Upper lobe of left lung (tissue), 6 donors: ENCODE data around the gene IFIT3. TPM values are rescaled to one million over a fixed set of nuclear protein-coding genes. Genes with fewer than 3 reads are reported as not detected.

Experiments used
- ATAC-seq, 2 donors: fragments of 200-7000 bp; cut with Tn5 transposase; one replicate each; pipeline ENCODE4 v1.9.1; 2022; ENCODE audit warnings: mild to moderate bottlenecking in 2 of 2, moderate library complexity in 2 of 2; ENCODE audit not compliant: low FRiP score in 2 of 2
- DNase-seq, 2 donors: peaks; one replicate each; pipeline ENCODE4 v3.0.0-alpha.2; 2019 to 2020
- H3K27ac ChIP-seq, 4 donors: fragments of 200-600 bp; sonication (generic); one replicate each; pipeline ENCODE4 v1.5.1; 2016 to 2019
- H3K27me3 ChIP-seq, 4 donors: fragments of 200-600 bp; sonication (generic); one replicate each; pipeline ENCODE4 v1.5.1; 2017 to 2019
- H3K36me3 ChIP-seq, 4 donors: fragments of 200-600 bp; sonication (generic); one replicate each; pipeline ENCODE4 v1.5.1; 2016 to 2019
- H3K4me1 ChIP-seq, 4 donors: fragments of 200-600 bp; sonication (generic); one replicate each; pipeline ENCODE4 v1.5.1; 2018 to 2019
- H3K4me3 ChIP-seq, 4 donors: fragments of 200-600 bp; sonication (generic); one replicate each; pipeline ENCODE4 v1.5.1; 2017 to 2019; ENCODE audit warnings: mild to moderate bottlenecking in 2 of 4, moderate library complexity in 1 of 4
- H3K9me3 ChIP-seq, 4 donors: fragments of 200-600 bp; sonication (generic); one replicate each; pipeline ENCODE4 v1.5.1; 2018 to 2019
- CTCF ChIP-seq, 6 experiments: fragments of 450-650 bp in 4 of 6; fragments of 200-600 bp in 2 of 6; sonication (generic) in 2 of 6; IDR thresholded peaks; one replicate each; pipeline ENCODE4 v1.5.1; 2016 to 2019; ENCODE audit warnings: antibody characterized with exemption in 6 of 6
- EP300 ChIP-seq, 4 donors: sonication (generic); formaldehyde crosslinking; IDR thresholded peaks; one replicate each; pipeline ENCODE4 v1.5.1; 2017; ENCODE audit warnings: antibody characterized with exemption in 4 of 4, control low read depth in 2 of 4
- POLR2A ChIP-seq, 4 donors: fragments of 450-650 bp; IDR thresholded peaks; one replicate each; pipeline ENCODE4 v1.5.1; 2016 to 2017; ENCODE audit warnings: antibody characterized with exemption in 4 of 4, mild to moderate bottlenecking in 2 of 4
- POLR2AphosphoS5 ChIP-seq, 2 donors: sonication (generic); formaldehyde crosslinking; IDR thresholded peaks; one replicate each; pipeline ENCODE4 v1.5.1; 2017; ENCODE audit warnings: antibody characterized with exemption in 2 of 2
- WGBS, 2 donors: methylation state at CpG; one replicate each; pipeline ENCODE4 v1.1.5; 2017 to 2018; 5-methylcytosine and 5-hydroxymethylcytosine counted together
- total RNA-seq, 6 donors: library from RNA; depleted of rRNA in 4 of 6; stranded (reverse); fragments of >200 nt in 4 of 6; gene quantifications; one replicate each; pipeline versions ENCODE4 v1.1.0 to v1.2.1, GENCODE V29; 2016 to 2021
- donor health status: DM: no; HTN: no; CAD: no; lungs with moderate emphysema.
- donor health status: DM: no; HTN: yes; CAD: no; lungs with severe emphysema.

IFIT3 gene
- total RNA-seq, 6 donors from 2014 or later = 27.2 to 81.9 (median 33.8) TPM

- no peak overlapping the region for H3K4me3 ChIP-seq
- peaks cover 9 to 33% (median 13%) of the 10 kb centered on the region in 4 donors for H3K4me1 ChIP-seq
- H3K36me3 ChIP-seq = peaks cover 0 to 27% (median 17%) of the 10 kb centered on the region in 4 donors
- TF ChIP-seq EP300 (IDR thresholded peaks at IDR 0.05) = no peak
- TF ChIP-seq POLR2AphosphoS5 (IDR thresholded peaks at IDR 0.05) = no peak
- no peak for TF ChIP-seq POLR2A (IDR thresholded peaks at IDR 0.05)
- no peak for TF ChIP-seq CTCF (IDR thresholded peaks at IDR 0.05)
- DNase-seq = no peak
- H3K27me3 ChIP-seq = no peaks in the 10 kb centered on the region
- no peak overlapping the region for H3K27ac ChIP-seq
- H3K9me3 ChIP-seq = no peaks in the 10 kb centered on the region
- 72 to 76% methylated on average over 3 of the region's 3 CpGs for WGBS, 2 donors
- ATAC-seq = peak in 1 of 2 donors; percentile 43
Measured at GRCh38 chr10:89342206-89342958, 14.6 kb downstream of the IFIT3 start.

DNA sequence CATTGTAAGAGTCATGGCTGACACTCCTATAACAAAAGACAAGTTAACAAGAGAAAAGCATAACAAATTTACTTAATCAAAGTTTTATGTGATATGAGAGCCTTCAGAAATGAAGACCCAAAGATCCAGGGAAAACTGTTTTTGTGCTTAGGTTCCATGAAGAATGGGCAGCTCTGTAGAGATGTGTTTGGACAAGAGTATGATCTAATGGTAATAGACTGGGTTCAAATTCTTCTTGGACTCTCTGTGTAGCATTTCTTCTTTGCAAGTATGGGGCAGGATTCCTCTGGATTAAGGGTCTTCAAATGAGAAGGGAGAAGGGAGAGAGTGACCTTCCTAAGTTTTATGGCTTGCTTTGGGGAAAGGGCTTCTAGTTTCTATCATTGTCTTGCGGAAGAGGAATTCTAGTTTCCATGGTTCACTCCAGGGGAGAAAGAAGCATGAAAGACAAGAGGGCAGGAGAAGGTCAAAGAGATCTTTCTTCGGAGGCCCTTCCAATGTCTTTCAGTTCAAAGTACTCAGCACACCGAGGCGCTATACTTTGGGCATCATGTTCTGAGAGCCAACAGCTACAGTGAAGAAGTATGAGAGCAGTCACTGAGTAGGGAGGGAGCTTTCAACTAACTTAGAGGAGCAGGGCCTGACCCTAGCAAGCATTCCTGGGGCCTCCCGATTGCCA, 15.4 kb downstream of the IFIT3 start:
- no peak overlapping the region for H3K4me3 ChIP-seq
- 86 to 87% methylated on average over 5 of the region's 5 CpGs for whole genome bisulfite sequencing, 2 donors
- ATAC-seq (no peak), DNase-seq (no peak)
- H3K27me3 ChIP-seq = no peaks in the 10 kb centered on the region
- H3K27ac ChIP-seq = peak overlapping the region in 1 of 4 donors; percentile 46
- H3K9me3 ChIP-seq = no peaks in the 10 kb centered on the region
- peaks cover 0 to 19% (median 15%) of the 10 kb centered on the region in 4 donors for H3K36me3 ChIP-seq
- TF ChIP-seq EP300 (IDR thresholded peaks at IDR 0.05) = no peak
- no peak for TF ChIP-seq CTCF (IDR thresholded peaks at IDR 0.05)
- TF ChIP-seq POLR2A (IDR thresholded peaks at IDR 0.05) = no peak
- TF ChIP-seq POLR2AphosphoS5 (IDR thresholded peaks at IDR 0.05) = no peak
- H3K4me1 ChIP-seq = peaks cover 18 to 35% (median 20%) of the 10 kb centered on the region in 4 donors

GRCh38 chr10:89344156-89344555, 16.4 kb downstream of the IFIT3 start:
- no peak overlapping the region for H3K4me3 ChIP-seq
- DNase-seq = no peak
- TF ChIP-seq EP300 (IDR thresholded peaks at IDR 0.05) = no peak
- no peak for TF ChIP-seq CTCF (IDR thresholded peaks at IDR 0.05)
- no peak for TF ChIP-seq POLR2AphosphoS5 (IDR thresholded peaks at IDR 0.05)
- no peak for TF ChIP-seq POLR2A (IDR thresholded peaks at IDR 0.05)
- peaks cover 23 to 42% (median 27%) of the 10 kb centered on the region in 4 donors for H3K4me1 ChIP-seq
- peaks cover 0 to 10% (median 8%) of the 10 kb centered on the region in 4 donors for H3K36me3 ChIP-seq
- ATAC-seq = no peak
- H3K27ac ChIP-seq = no peak overlapping the region
- H3K9me3 ChIP-seq = no peaks in the 10 kb centered on the region
- H3K27me3 ChIP-seq = no peaks in the 10 kb centered on the region
- WGBS, 2 donors = 58 to 70% methylated on average over 2 of the region's 2 CpGs

GRCh38 chr10:89345367-89346000, 17.7 kb downstream of the IFIT3 start:
- Histone ChIP-seq H3K27me3 (no peaks in the 10 kb centered on the region), H3K27ac (peak overlapping the region in 3 of 4 donors; percentile 11 to 72 (median 68)), H3K36me3 (no peaks in the 10 kb centered on the region), H3K9me3 (no peaks in the 10 kb centered on the region), H3K4me1 (peaks cover 26 to 46% (median 31%) of the 10 kb centered on the region in 4 donors), H3K4me3 (no peak overlapping the region)
- no peak for DNase-seq
- no peak for ATAC-seq
- 82 to 85% methylated on average over 4 of the region's 4 CpGs for WGBS, 2 donors
- TF ChIP-seq CTCF (IDR thresholded peaks at IDR 0.05) = no peak
- no peak for TF ChIP-seq POLR2AphosphoS5 (IDR thresholded peaks at IDR 0.05)
- no peak for TF ChIP-seq EP300 (IDR thresholded peaks at IDR 0.05)
- no peak for TF ChIP-seq POLR2A (IDR thresholded peaks at IDR 0.05)
